Fibroblast of villous mesenchyme (primary cell): ENCODE data around the gene CHRNA7. TPM values are rescaled to one million over a fixed set of nuclear protein-coding genes. Genes with fewer than 3 reads are reported as not detected.

ENCODE experiments used
- DNase-seq: peaks from one replicate; pipeline ENCODE4 v3.0.0-alpha.2; 2010; ENCODE audit warnings: low read depth
- H3K4me3 ChIP-seq: 2 replicates; pipeline ENCODE4 v1.5.1; 2011; ENCODE audit warnings: low read depth, mild to moderate bottlenecking, low read length
- CTCF ChIP-seq: IDR thresholded peaks from 2 replicates; pipeline ENCODE4 v1.5.1; 2012; ENCODE audit warnings: low read depth, mild to moderate bottlenecking, low read length; ENCODE audit not compliant: insufficient read depth
- total RNA-seq: library from RNA; depleted of rRNA; stranded (reverse); fragments of >200 nt; gene quantifications from 2 replicates; pipeline ENCODE4 v1.2.3, GENCODE V29; 2012

CHRNA7 gene
- total RNA-seq, 1 donor: not detected

- no peak overlapping the region for H3K4me3 ChIP-seq
- no peak for DNase-seq
- TF ChIP-seq CTCF: no peak
Observed at GRCh38 chr15:32034106-32034505, 3.8 kb downstream of the CHRNA7 start.

- TF ChIP-seq CTCF: no peak
Observed at GRCh38 chr15:32035285-32035684, 5.0 kb downstream of the CHRNA7 start.

GRCh38 chr15:32036971-32037370 lies 6.7 kb downstream of the CHRNA7 start:
- TF ChIP-seq CTCF: no peak

More at GRCh38 chr15:32035285-32035684, 5.0 kb downstream of the CHRNA7 start:
- H3K4me3 ChIP-seq: no peak overlapping the region
- DNase-seq: no peak

GRCh38 chr15:32041294-32041693 lies 11.0 kb downstream of the CHRNA7 start:
- DNase-seq: no peak
- no peak for TF ChIP-seq CTCF
- H3K4me3 ChIP-seq: no peak overlapping the region

More at GRCh38 chr15:32036971-32037370, 6.7 kb downstream of the CHRNA7 start:
- DNase-seq: no peak
- no peak overlapping the region for H3K4me3 ChIP-seq

- no peak overlapping the region for H3K4me3 ChIP-seq
- no peak for DNase-seq
- TF ChIP-seq CTCF: no peak
Observed at GRCh38 chr15:32042269-32042972, 12.1 kb downstream of the CHRNA7 start.

GRCh38 chr15:32053719-32054118 lies 23.4 kb downstream of the CHRNA7 start:
- H3K4me3 ChIP-seq: no peak overlapping the region
- TF ChIP-seq CTCF: no peak
- DNase-seq: no peak

GRCh38 chr15:32057876-32058425 lies 27.6 kb downstream of the CHRNA7 start:
- DNase-seq: no peak
- no peak for TF ChIP-seq CTCF
- no peak overlapping the region for H3K4me3 ChIP-seq
